Activated CD4-positive, alpha-beta T cell treated with anti-CD3 and anti-CD28 coated beads, Interleukin-2, amount 10 ng/mL, durations not matched to agents 24 days and 14 days (primary cell): ENCODE measurements around the gene EMILIN1. TPM values are rescaled to one million over a fixed set of nuclear protein-coding genes. Genes with fewer than 3 reads are reported as not detected.

Source experiments
- DNase-seq: peaks from one replicate; pipeline ENCODE4 v3.0.0; 2022
- H3K27ac Mint-ChIP-seq: one replicate; pipeline ENCODE4 v1.8.0; 2022; ENCODE audit warnings: mild to moderate bottlenecking, mixed read lengths
- H3K27me3 Mint-ChIP-seq: one replicate; pipeline ENCODE4 v1.8.0; 2022; ENCODE audit warnings: mixed read lengths
- H3K36me3 Mint-ChIP-seq: one replicate; pipeline ENCODE4 v1.8.0; 2022; ENCODE audit warnings: low read depth, mild to moderate bottlenecking, mixed read lengths
- H3K4me1 Mint-ChIP-seq: one replicate; pipeline ENCODE4 v1.8.0; 2021; ENCODE audit warnings: mixed read lengths
- H3K4me3 Mint-ChIP-seq: one replicate; pipeline ENCODE4 v1.8.0; 2022; ENCODE audit warnings: mild to moderate bottlenecking, moderate library complexity, mixed read lengths
- H3K9me3 Mint-ChIP-seq: one replicate; pipeline ENCODE4 v1.8.0; 2021; ENCODE audit warnings: mixed read lengths
- intact Hi-C: fragments of 100-400 bp; cut with micrococcal nuclease; formaldehyde crosslinking; loops from one replicate; pipeline ENCODE4 v1.15.1; 2023
- total RNA-seq: library from RNA; stranded (reverse); gene quantifications from 2 replicates; pipeline ENCODE4 v1.2.3, GENCODE V29; 2022

The EMILIN1 gene
- total RNA-seq, 1 donor from 2014 or later = 1.4 TPM

DNA sequence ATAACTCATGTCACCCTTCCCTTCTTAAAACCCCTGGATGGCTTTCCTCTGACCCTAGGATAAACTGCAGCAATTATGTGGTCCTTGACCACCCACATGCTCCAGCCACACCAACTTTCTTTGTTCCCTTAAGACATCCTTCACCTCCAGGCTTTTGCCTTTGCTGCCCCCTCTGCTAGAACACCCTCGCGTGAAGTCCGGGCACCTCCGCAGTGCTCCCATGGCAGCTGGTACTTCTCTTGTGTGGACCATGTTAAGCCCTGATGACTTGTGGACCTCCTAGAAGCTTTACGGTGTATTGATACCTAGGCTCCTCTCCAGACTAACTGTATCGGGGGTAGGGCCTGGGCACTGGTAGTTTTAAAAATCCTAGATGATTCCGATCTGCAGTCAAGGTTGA is 44.4 kb downstream of the EMILIN1 start:
- H3K4me3 Mint-ChIP-seq = peak overlapping the region; percentile 90
- intact Hi-C loops = loop anchor here (1.0 to 5.0 kb wide), 2 partner anchors 12 to 70 kb away; partner anchors contain the start of genes AGBL5 and PREB
- H3K27me3 Mint-ChIP-seq = peaks cover 40% of the 10 kb centered on the region
- H3K9me3 Mint-ChIP-seq = no peaks in the 10 kb centered on the region
- DNase-seq = no peak
- H3K4me1 Mint-ChIP-seq = peaks cover 16% of the 10 kb centered on the region
- no peaks in the 10 kb centered on the region for H3K36me3 Mint-ChIP-seq
- no peak overlapping the region for H3K27ac Mint-ChIP-seq

DNA sequence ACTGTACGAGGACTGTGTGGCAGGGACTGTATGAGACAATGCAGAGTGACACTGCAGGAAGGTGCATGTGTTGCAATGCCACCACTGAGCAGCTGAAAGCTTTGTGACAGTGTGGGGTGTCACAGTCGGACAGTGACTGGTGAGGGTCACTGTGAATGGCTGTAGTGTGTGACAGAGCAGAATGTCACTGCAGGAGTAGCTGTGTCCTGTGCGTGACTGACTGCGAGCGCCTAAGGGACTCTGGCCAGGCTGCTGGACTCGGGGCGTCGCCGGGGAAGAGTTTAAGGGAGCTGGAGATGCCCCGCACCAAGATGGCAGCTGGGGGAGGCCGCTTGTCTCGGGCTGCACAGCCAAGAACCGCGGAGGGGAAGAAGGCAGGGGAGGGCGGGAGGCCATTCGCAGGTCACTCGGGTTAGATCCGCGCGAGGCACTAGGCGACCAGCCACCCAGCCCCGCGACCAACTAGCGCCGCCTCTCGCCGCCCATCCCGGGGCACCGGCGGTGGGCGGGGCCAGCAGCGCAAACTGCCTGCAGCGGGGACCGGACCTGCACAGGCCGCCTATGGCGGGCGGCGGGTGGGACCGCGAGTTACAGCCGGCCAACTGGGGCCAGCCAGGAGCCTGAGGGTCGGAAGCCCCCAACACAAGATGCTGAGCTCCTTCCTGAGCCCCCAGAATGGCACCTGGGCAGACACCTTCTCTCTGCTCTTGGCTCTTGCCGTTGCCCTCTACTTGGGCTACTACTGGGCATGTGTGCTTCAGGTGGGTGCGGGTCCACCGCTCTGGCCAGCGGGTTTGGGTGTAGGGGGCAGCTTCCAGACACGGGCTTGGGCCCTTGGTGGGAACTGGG is 45.1 kb downstream of the EMILIN1 start, which contains the start of gene ABHD1:
TSS of gene ABHD1 (plus strand) at position 514 of the 849 bp plus-strand sequence. CDS start at position 648, 134 bp downstream.
- peaks cover 16% of the 10 kb centered on the region for H3K4me1 Mint-ChIP-seq
- peak within 1 kb of the TSS; percentile 90 for H3K4me3 Mint-ChIP-seq
- no peaks in the 10 kb centered on the region for H3K36me3 Mint-ChIP-seq
- DNase-seq = peak; percentile 93
- intact Hi-C loops = loop anchor here (1.0 to 5.0 kb wide), 2 partner anchors 11 to 71 kb away; partner anchors contain the start of genes AGBL5 and PREB
- peaks cover 34% of the 10 kb centered on the region for H3K27me3 Mint-ChIP-seq
- H3K27ac Mint-ChIP-seq = peak within 1 kb of the TSS; percentile 45
- H3K9me3 Mint-ChIP-seq = no peaks in the 10 kb centered on the region

DNA sequence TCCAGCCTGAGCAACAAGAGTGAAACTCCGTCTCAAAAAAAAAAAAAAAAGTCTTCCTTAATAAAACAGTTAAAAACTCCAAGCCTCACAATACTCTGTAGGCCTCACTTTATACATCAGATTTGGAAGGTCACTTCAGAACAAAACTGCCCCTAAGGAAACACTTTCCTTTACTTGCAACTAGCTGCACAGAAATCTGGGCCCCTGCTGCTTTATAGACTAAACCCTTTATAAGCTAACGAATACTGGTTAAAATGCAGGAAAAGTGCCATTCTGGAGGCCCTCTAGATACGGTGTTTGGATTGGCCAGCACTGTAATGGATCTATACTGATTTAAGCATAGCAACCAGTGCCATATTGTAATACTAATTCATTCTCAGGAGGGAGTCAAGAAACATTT is 46.7 kb downstream of the EMILIN1 start:
- Mint-ChIP-seq H3K27me3 (peaks cover 24% of the 10 kb centered on the region), H3K27ac (no peak overlapping the region)

DNA sequence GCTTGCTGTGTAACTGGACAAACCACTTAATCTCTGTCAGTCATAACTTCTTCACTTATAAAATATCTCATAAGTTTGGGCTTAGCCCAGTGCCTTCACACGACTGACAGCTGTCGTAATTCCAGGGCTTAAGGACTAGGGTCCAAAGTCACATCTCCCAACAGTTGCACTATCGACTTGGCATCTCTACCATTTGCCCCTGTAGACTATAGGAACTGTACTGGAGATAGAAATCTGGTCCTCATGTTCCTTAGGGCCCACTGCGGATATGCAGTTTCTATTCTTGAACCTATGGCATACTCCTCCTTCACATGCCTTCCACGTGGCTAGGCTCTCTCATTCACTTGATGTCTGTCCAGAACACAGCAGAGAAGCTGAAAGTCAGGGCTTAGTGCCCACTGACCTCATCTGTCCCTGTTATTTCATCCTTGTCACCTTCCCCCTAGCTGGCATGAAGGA is 47.9 kb downstream of the EMILIN1 start:
- intact Hi-C loops = no loop called here
- Mint-ChIP-seq H3K9me3 (no peaks in the 10 kb centered on the region), H3K4me3 (no peak overlapping the region), H3K4me1 (peaks cover 9% of the 10 kb centered on the region), H3K36me3 (peaks cover 21% of the 10 kb centered on the region), H3K27ac (no peak overlapping the region), H3K27me3 (peaks cover 17% of the 10 kb centered on the region)
- no peak for DNase-seq

More for the DNA sequence above, 46.7 kb downstream of the EMILIN1 start:
- no peaks in the 10 kb centered on the region for H3K9me3 Mint-ChIP-seq
- peaks cover 10% of the 10 kb centered on the region for H3K36me3 Mint-ChIP-seq
- H3K4me1 Mint-ChIP-seq = peaks cover 9% of the 10 kb centered on the region
- DNase-seq = no peak
- H3K4me3 Mint-ChIP-seq = no peak overlapping the region
- intact Hi-C loops = no loop called here

DNA sequence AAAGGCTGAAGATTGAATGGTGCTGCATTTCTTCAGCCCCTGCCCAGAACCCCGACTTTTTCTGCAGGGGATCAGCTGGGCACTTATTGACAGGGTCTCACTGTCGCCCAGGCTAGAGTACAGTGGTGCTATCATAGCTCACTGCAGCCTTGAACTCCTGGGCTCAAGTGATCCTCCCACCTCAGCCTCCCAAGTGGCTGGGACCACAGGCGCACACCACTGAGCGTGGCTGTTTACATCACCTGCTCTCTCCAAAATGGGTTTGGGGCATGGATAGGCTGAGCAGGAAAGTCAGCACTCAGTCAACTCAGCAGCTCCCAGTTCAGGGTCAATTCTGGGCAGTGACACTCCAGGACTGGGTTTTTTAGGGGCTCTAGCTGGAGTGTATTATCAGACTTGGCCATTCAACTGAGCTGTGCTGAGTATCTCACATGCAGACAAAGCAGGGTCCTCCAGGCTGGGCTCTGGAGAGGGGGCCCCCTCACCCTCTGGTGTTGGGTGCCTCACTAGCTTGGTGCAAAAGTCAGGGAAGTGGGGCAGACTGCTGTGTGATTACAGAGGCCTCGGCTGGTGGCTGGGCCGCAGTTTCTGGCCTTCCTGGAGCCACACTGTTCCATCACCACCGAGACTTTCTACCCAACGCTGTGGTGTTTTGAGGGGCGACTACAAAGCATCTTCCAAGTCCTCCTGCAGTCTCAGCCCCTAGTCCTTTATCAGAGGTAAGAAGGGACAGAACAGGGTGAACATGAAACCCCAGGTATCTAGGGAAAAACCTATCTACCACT is 49.7 kb downstream of the EMILIN1 start:
- no peak overlapping the region for H3K27ac Mint-ChIP-seq
- H3K36me3 Mint-ChIP-seq = peaks cover 34% of the 10 kb centered on the region
- no peaks in the 10 kb centered on the region for H3K9me3 Mint-ChIP-seq
- peaks cover 1% of the 10 kb centered on the region for H3K27me3 Mint-ChIP-seq
- H3K4me3 Mint-ChIP-seq = no peak overlapping the region
- DNase-seq = no peak
- peaks cover 11% of the 10 kb centered on the region for H3K4me1 Mint-ChIP-seq
- intact Hi-C loops = no loop called here

DNA sequence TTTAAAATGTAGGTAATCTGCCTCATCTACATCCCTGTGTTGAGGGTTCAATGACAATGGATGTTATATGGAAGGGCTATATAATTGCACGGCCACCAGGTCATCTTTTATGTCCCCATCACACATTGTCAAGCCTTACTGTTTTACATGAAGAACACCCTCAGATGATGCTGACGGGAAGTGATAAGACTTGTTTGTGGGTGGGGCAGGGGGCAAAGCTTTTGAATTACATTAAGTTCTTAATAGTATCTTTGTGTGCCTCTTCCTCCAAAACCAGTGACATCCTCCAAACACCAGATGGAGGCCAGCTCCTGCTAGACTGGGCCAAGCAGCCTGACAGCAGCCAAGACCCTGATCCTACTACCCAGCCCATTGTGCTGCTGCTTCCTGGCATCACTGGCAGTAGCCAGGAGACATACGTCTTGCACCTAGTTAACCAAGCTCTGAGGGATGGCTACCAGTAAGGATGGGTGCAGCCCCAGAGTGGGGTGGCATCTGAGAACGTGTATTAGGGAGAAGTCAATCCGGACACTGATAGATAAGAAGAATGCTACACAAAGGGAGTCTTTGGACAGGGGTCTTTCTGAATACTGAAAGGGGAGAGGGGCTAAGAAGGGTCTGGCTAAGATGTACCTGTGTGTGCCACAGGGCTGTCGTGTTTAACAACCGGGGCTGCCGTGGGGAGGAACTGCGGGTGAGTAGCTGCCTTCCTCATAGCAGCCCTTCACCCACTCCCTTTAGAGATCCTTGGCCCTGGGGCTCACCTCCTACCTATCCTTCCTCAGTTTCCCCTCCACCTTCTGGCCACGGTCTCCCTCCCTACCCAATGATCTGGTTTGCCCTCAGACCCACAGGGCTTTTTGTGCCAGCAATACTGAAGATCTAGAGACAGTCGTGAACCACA is 50.5 kb downstream of the EMILIN1 start:
- no peak overlapping the region for H3K27ac Mint-ChIP-seq
- H3K4me1 Mint-ChIP-seq = peaks cover 13% of the 10 kb centered on the region
- DNase-seq = no peak
- no peaks in the 10 kb centered on the region for H3K9me3 Mint-ChIP-seq
- intact Hi-C loops = no loop called here
- H3K4me3 Mint-ChIP-seq = no peak overlapping the region
- no peaks in the 10 kb centered on the region for H3K27me3 Mint-ChIP-seq
- H3K36me3 Mint-ChIP-seq = peaks cover 41% of the 10 kb centered on the region

DNA sequence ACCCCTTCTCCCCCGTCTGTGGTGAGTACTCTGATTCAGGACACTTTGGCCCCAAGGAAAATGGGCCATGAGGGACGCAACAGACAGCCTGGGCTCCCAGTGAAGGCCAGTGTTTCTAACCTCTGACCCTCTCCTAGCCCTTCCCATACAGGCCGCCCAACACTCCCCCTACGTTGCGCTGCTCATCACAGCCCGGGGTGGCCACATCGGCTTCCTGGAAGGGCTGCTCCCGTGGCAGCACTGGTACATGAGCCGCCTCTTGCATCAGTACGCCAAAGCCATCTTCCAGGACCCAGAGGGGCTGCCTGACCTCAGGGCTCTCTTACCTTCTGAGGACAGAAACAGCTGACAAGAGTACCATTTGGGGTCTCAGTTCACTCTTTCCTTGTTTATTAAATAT is 52.0 kb downstream of the EMILIN1 start:
- no peak for DNase-seq
- Mint-ChIP-seq H3K27me3 (no peaks in the 10 kb centered on the region), H3K9me3 (no peaks in the 10 kb centered on the region), H3K27ac (no peak overlapping the region), H3K36me3 (peaks cover 42% of the 10 kb centered on the region), H3K4me1 (peaks cover 14% of the 10 kb centered on the region), H3K4me3 (no peak overlapping the region)
- intact Hi-C loops = no loop called here

DNA sequence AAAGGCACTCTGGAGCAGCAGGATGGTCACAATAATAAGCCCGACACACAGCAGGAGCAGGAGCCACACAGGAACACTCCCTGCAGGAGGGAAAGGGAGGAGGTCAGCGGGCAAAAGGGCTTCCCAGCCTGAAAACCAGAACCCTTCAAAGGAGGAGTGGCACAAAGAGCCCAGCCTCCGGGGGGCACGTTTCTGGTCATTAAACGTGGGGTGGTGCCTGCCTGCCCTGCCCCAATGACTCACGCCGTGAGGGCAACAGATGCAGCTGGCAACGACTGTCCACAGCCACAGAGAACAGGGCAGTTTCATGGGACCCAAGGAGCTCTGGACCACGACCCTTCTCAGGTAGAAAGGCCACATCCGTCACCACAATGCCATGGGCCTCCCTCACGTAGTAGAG is 53.0 kb downstream of the EMILIN1 start:
- no peaks in the 10 kb centered on the region for H3K27me3 Mint-ChIP-seq
- DNase-seq = no peak
- H3K9me3 Mint-ChIP-seq = no peaks in the 10 kb centered on the region
- no peak overlapping the region for H3K4me3 Mint-ChIP-seq
- H3K27ac Mint-ChIP-seq = no peak overlapping the region
- H3K36me3 Mint-ChIP-seq = peaks cover 42% of the 10 kb centered on the region
- intact Hi-C loops = no loop called here
- H3K4me1 Mint-ChIP-seq = peaks cover 16% of the 10 kb centered on the region

DNA sequence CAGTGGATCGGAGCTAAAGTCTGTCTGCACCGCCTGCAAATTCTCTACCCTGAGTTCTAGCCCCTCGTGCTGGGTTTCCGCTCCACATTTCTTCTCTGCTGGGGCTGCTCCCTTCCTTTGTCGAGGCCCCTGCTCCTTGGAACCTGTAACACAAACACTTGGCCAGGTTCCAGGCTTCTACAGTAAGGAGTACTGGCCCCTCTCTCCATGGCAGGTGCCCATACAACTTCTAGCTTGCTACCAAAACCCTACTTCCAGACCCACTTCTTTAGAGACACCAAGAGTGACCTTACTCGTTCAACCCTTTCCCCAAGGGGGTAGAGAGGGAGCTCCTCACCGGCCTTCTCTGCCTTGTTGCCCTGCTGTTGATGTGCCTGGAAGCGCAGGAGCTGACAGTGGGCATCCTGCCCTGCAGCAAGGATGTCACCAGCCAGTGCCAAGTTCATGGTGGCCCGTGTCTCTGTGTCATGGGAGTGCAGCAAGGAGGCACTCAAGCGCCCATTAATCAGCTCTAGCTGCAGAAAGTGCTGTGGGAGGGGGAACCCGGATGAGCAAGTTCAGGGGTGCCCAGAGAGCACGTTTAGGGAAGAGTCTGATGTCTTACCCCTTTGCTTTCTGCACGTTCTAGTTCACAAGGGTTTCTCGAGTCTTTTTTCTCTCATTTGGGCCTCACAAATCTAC is 54.9 kb downstream of the EMILIN1 start:
- Mint-ChIP-seq H3K4me3 (peak overlapping the region; percentile 93), H3K4me1 (peaks cover 16% of the 10 kb centered on the region), H3K27me3 (no peaks in the 10 kb centered on the region), H3K36me3 (peaks cover 42% of the 10 kb centered on the region), H3K27ac (peak overlapping the region; percentile 86), H3K9me3 (no peaks in the 10 kb centered on the region)
- intact Hi-C loops = no loop called here
- DNase-seq = peak; percentile 73

DNA sequence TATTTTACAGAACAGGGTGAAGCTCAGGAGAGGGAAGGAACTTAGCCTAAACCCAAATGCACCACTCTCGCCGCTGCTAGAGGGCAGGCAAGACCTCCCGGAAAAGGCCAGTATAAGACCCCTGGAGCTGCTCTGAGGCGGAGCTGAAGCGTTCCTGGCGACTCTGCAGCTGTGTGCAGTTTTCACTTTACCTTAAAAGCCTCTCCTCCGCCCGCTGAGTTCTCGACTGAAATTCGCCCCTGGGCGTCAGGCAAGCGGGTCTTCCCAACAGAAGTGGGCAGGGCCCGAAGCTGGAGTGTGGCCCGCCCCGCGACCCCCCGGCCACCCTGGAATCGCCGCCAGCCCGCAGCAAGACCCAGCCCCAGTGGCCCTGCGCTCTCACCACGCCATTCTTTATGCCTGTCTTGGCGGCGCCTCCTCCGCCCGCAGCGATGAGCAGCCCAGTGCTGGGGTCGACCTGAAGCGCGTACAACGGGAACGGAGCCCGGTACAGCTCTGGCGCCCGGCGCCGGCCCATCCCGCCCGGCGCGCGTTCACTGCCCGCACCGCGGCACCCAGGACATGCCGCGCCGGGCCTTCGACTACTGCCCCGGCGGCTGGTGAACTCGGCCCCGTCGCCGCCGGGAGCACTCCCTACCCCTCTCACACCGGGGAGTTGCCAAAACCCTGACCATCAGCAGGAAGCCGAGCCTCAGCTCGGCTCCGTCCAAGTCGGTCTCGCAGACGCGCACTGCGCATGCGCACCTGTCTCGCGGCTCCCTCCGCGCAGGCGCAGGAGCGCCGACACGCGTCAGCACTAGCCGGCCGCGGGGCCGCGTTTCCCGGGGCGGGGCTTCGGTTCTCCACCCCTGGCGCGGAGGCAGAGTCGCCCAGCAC is 55.7 kb downstream of the EMILIN1 start, which contains the start of gene PREB:
TSS of gene PREB (minus strand) at position 732 of the 876 bp plus-strand sequence. CDS start at position 517, 215 bp downstream.
- Mint-ChIP-seq H3K27me3 (no peaks in the 10 kb centered on the region), H3K9me3 (no peaks in the 10 kb centered on the region), H3K4me1 (peaks cover 16% of the 10 kb centered on the region), H3K4me3 (peak within 1 kb of the TSS; percentile 93), H3K27ac (peak within 1 kb of the TSS; percentile 98), H3K36me3 (peaks cover 42% of the 10 kb centered on the region)
- peak; percentile 100 for DNase-seq
- intact Hi-C loops = loop anchor here (1.0 kb wide), 3 partner anchors 11 to 78 kb away; partner anchors contain the start of genes ABHD1, ATRAID, KHK and SLC5A6

DNA sequence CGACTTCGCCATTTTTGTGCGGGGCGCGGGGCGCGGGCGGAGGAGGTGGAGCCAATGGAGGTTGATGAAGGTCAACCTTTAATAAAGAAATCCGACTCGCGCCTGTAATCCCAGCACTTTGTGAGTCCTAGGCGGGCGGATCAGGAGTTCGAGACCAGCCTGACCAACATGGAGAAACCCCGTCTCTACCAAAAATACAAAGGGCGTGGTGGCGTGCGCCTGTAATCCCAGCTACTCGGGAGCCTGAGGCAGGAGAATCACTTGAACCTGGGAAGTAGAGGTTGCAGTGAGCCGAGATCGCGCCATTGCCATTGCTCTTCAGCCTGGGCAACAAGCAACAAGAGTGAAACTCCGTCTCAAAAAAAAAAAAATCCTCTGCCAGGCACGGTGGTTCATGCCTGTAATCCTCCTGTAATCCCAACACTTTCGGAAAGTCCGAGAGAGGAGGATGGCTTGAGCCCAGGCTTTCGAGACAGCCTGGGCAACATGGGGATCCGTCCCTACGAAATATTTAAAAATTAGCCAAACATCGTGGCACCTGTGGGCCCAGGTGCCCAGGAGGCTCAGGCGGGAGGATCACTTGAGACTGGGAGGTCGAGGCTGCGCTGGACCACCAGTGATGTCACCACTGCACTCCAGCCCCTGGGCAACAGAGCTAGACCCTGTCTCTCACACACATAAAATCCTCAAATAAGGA is 56.5 kb downstream of the EMILIN1 start:
- intact Hi-C loops = loop anchor here (1.0 kb wide), 3 partner anchors 12 to 77 kb away; partner anchors contain the start of genes ABHD1, ATRAID, KHK and SLC5A6
- peaks cover 16% of the 10 kb centered on the region for H3K4me1 Mint-ChIP-seq
- peak overlapping the region; percentile 93 for H3K4me3 Mint-ChIP-seq
- H3K27ac Mint-ChIP-seq = peak overlapping the region; percentile 98
- H3K27me3 Mint-ChIP-seq = peaks cover 3% of the 10 kb centered on the region
- no peak for DNase-seq
- peaks cover 34% of the 10 kb centered on the region for H3K36me3 Mint-ChIP-seq
- no peaks in the 10 kb centered on the region for H3K9me3 Mint-ChIP-seq
